Measurements from ENCODE around the gene ITGA7.
"Not testable (repeated sequence)": the region's sequence is repeated elsewhere in the genome, so short reads cannot be mapped to it uniquely, and the experiment has no call there.

Gene ITGA7

DNA sequence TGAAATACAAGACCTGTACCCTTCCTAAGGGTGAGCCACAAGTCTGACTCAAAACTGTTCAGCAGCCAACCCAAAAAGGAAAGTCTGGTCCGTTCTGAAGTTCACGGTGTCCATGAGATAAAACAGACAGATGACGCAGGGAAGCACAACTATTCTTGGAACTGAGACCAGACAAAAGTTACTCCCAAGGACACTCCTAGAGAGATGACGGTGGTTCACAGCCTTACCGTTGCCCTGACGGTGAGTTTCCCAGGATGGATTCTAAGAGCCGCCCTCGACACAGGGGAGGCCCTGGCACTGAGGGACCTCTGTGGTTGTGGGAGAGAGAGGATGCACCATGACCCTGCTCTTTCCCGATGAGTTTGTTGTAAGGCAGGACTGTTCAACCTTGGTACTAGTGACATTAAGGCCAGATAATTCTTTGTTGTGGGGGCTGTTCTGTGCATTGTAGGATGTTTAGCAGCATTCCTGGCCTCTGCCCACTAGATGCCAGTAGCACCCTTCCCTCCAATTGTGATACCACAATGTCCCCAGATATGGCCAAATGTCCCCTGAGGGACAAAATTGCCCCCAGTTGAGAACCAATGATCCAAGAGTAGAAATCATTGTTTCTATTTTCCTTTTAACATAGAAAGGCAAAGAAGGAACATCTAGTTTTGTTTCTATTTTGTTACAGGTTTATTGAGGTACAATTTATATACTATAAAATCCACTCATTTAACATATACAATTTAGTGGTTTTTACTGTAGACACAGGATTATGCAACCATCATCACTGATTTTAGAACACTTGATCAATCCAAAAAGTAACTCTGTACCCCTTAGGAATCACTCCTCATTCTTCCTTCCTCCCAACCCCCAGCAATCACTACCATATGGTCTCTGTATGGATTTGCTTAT, 48.0 kb downstream of the ITGA7 start:
- no peaks in the 10 kb centered on the region for H3K9me3 ChIP-seq (ENCODE audit: control insufficient read depth, low read depth, low read length)
- no peaks in the 10 kb centered on the region for H3K36me3 ChIP-seq (ENCODE audit: control insufficient read depth, low read depth, low read length)
- H3K27me3 ChIP-seq (ENCODE audit: control insufficient read depth, insufficient read depth, low read length): peaks cover 5% of the 10 kb centered on the region
- no peaks in the 10 kb centered on the region for H3K4me1 ChIP-seq (ENCODE audit: control insufficient read depth, low read depth, low read length)
- H3K4me3 ChIP-seq (ENCODE audit: low read length): no peak overlapping the region
- H3K27ac ChIP-seq (ENCODE audit: low read length): no peak overlapping the region
- H3K9ac ChIP-seq (ENCODE audit: low read length): no peak overlapping the region

DNA sequence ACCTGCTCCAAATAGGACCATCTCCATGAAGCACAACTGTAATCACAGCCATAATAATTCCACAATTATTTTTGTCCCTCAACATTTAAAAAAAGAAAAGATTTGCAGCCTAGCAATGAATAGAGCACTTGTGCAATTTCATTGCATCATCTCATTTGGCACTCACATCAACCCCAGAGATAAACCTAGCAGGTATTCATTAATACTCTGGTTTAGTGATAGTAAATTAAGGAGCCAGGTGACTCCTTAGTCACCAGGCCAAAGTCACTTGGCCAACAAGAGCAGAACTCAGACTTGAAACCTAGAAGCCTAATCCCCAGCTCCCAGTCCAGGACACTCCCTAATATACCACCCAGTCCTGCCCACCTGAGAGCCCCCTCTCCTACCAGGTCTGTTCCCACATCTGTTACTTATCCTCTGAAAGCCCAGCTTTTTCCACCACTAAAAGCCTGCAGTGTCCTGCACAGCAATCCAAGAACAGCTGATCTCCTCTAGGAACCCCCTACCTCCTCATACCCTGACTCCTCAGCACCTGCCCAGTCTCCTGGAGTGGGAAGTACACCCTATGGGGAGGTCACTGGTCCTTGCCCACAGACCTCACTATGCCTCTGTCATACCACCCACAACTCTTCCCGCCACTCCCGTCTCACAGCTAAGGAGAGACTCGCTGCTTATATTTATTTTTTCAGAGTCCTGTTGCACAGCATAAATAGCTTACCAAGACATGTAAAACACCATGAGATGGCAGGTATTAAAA, 48.9 kb downstream of the ITGA7 start:
- Histone ChIP-seq H3K27ac (ENCODE audit: low read length) (no peak overlapping the region), H3K4me1 (ENCODE audit: control insufficient read depth, low read depth, low read length) (no peaks in the 10 kb centered on the region), H3K36me3 (ENCODE audit: control insufficient read depth, low read depth, low read length) (no peaks in the 10 kb centered on the region), H3K27me3 (ENCODE audit: control insufficient read depth, insufficient read depth, low read length) (peaks cover 5% of the 10 kb centered on the region), H3K9ac (ENCODE audit: low read length) (no peak overlapping the region), H3K9me3 (ENCODE audit: control insufficient read depth, low read depth, low read length) (no peaks in the 10 kb centered on the region), H3K4me3 (ENCODE audit: low read length) (no peak overlapping the region)

DNA sequence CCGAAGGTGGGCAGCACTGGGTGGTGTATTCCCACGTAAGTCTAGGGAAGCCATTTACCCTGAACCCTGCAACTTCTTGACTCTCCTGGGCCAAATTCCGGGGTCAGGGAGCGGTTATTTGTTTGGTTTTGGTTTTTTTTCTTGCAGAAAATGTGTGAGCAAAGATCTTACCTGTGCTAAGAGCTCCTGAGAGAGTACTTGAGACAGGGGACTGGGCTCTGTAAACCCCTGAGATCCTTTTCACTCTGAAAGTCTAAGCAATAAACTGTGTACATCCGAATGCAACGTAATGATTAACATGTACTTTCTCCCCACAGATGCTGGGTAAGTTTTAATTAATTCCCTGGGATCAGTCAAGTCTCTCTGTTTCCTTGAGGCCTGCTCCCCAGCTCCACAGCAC, 49.5 kb downstream of the ITGA7 start:
- Histone ChIP-seq H3K27me3 (ENCODE audit: control insufficient read depth, insufficient read depth, low read length) (peaks cover 5% of the 10 kb centered on the region), H3K9me3 (ENCODE audit: control insufficient read depth, low read depth, low read length) (no peaks in the 10 kb centered on the region)

DNA sequence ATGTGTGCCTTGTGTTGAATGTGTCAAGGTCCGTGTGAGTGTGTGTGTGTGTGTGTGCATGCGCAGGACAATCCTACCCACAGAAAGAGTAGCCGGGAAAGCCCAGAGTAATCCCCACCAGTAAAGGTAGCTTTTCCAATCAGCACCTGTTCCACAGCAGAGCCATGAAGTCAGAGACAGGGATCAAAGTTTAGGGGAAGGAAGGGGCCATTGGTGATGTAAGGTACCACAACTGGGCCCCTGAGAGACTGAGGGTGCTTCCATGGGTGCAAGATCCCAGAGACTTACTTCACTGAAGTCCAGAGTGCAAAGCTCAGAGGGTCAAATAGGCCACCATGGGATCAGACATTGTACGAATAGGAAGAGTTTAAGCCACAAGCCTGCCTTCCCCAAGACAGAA, 50.5 kb downstream of the ITGA7 start:
- Histone ChIP-seq H3K9ac (ENCODE audit: low read length) (no peak overlapping the region), H3K4me3 (ENCODE audit: low read length) (no peak overlapping the region)

More for the DNA sequence above, 49.5 kb downstream of the ITGA7 start:
- H3K9ac ChIP-seq (ENCODE audit: low read length): no peak overlapping the region
- H3K4me1 ChIP-seq (ENCODE audit: control insufficient read depth, low read depth, low read length): no peaks in the 10 kb centered on the region
- H3K36me3 ChIP-seq (ENCODE audit: control insufficient read depth, low read depth, low read length): no peaks in the 10 kb centered on the region
- no peak overlapping the region for H3K4me3 ChIP-seq (ENCODE audit: low read length)
- H3K27ac ChIP-seq (ENCODE audit: low read length): no peak overlapping the region

DNA sequence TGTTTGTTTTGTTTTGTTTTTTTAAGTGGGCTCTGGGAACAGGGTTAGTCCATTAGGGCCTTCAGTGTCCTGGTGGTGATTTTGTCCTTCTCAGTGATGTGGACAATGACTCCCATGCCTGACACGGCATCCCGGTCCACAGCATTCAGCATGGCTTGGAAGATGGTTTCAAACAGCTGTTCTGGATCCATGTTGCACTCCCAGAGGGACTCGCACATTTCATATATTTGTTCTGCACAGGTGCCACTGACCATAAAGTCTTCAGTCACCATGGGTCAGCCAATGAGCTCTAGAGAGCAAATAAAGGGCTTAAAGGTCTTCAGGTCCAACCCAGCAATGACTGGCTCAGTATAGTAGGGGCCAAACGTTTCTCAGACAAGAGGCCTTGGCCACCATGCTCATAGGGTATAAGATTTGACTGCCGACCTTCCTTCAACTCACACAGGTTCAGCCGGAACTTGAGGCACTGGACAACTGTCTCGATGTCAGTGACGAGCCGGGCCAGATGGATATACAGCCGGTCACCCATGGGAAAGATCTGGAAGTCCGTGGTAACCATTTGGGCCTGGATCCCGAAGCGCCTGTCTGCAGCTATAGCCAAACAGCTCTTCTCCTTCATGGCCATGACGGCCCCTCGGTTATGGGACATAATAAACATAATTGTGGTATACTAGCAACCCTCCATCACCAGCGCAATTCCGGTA, 53.0 kb downstream of the ITGA7 start:
- Histone ChIP-seq H3K27me3 (ENCODE audit: control insufficient read depth, insufficient read depth, low read length) (peaks cover 5% of the 10 kb centered on the region), H3K27ac (ENCODE audit: low read length) (no peak overlapping the region), H3K36me3 (ENCODE audit: control insufficient read depth, low read depth, low read length) (no peaks in the 10 kb centered on the region), H3K9me3 (ENCODE audit: control insufficient read depth, low read depth, low read length) (no peaks in the 10 kb centered on the region), H3K9ac (ENCODE audit: low read length) (no peak overlapping the region), H3K4me1 (ENCODE audit: control insufficient read depth, low read depth, low read length) (no peaks in the 10 kb centered on the region), H3K4me3 (ENCODE audit: low read length) (no peak overlapping the region)

More for the DNA sequence above, 50.5 kb downstream of the ITGA7 start:
- no peaks in the 10 kb centered on the region for H3K36me3 ChIP-seq (ENCODE audit: control insufficient read depth, low read depth, low read length)
- no peaks in the 10 kb centered on the region for H3K4me1 ChIP-seq (ENCODE audit: control insufficient read depth, low read depth, low read length)
- no peaks in the 10 kb centered on the region for H3K9me3 ChIP-seq (ENCODE audit: control insufficient read depth, low read depth, low read length)
- peaks cover 5% of the 10 kb centered on the region for H3K27me3 ChIP-seq (ENCODE audit: control insufficient read depth, insufficient read depth, low read length)
- H3K27ac ChIP-seq (ENCODE audit: low read length): no peak overlapping the region

DNA sequence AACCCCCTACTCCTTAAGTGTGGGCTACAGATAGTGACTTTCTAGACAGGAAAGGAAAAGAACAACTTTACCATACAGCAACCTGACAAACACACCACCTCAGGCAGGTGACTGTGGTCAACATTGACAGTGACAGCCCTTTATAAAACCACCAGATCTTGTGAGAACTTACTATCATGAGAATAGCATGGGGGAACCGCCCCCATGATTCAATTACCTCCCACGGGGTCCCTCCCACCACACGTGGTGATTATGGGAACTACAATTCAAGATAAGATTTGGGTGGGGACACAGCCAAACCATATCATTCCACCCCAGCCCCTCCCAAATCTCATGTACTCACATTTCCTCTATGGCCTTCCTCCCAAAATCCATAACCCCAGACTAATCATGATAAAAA, 54.7 kb downstream of the ITGA7 start:
- Histone ChIP-seq H3K4me3 (ENCODE audit: low read length) (no peak overlapping the region), H3K27ac (ENCODE audit: low read length) (no peak overlapping the region), H3K27me3 (ENCODE audit: control insufficient read depth, insufficient read depth, low read length) (peaks cover 5% of the 10 kb centered on the region), H3K9ac (ENCODE audit: low read length) (no peak overlapping the region), H3K4me1 (ENCODE audit: control insufficient read depth, low read depth, low read length) (no peaks in the 10 kb centered on the region), H3K9me3 (ENCODE audit: control insufficient read depth, low read depth, low read length) (no peaks in the 10 kb centered on the region), H3K36me3 (ENCODE audit: control insufficient read depth, low read depth, low read length) (no peaks in the 10 kb centered on the region)

DNA sequence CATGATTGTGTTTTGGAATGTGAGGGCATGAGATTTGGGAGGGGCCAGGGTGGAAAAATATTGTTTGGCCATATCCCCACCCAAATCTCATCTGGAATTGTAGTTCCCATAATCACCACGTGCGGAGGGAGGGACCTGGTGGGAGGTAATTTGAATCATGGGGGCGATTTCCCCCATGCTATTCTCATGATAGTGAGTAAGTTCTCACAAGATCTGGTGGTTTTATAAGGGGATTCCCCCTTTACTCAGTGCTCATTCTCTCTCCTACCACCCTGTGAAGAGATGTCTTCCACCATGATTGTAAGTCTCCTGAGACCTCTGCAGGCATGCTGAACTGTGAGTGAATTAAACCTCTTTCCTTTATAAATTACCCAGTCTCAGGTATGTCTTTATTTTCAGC, 55.4 kb downstream of the ITGA7 start:
- Histone ChIP-seq H3K4me1 (ENCODE audit: control insufficient read depth, low read depth, low read length) (no peaks in the 10 kb centered on the region), H3K9me3 (ENCODE audit: control insufficient read depth, low read depth, low read length) (no peaks in the 10 kb centered on the region), H3K27me3 (ENCODE audit: control insufficient read depth, insufficient read depth, low read length) (peaks cover 5% of the 10 kb centered on the region), H3K4me3 (ENCODE audit: low read length) (no peak overlapping the region), H3K36me3 (ENCODE audit: control insufficient read depth, low read depth, low read length) (no peaks in the 10 kb centered on the region), H3K9ac (ENCODE audit: low read length) (no peak overlapping the region), H3K27ac (ENCODE audit: low read length) (no peak overlapping the region)

DNA sequence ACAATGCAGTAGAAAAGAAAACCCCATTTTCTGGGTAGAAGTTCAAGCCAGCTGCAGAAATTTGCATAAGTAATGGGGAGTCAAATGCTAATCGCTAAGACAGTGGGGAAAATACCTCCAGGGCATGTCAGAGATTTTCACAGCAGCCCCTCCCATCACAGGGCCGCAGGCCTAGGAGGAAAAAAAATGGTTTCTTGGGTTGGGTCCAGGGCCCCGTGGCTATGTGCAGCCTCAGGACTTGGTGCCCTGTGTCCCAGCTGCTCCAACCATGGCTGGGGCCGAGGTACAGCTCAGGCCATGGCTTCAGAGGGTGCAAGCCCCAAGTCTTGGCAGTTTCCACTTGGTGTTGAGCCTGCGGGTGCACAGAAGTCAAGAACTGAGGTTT, 56.4 kb downstream of the ITGA7 start:
- Histone ChIP-seq H3K4me3 (ENCODE audit: low read length) (no peak overlapping the region), H3K36me3 (ENCODE audit: control insufficient read depth, low read depth, low read length) (no peaks in the 10 kb centered on the region), H3K4me1 (ENCODE audit: control insufficient read depth, low read depth, low read length) (peaks cover 7% of the 10 kb centered on the region), H3K27me3 (ENCODE audit: control insufficient read depth, insufficient read depth, low read length) (no peaks in the 10 kb centered on the region), H3K27ac (ENCODE audit: low read length) (no peak overlapping the region), H3K9me3 (ENCODE audit: control insufficient read depth, low read depth, low read length) (no peaks in the 10 kb centered on the region), H3K9ac (ENCODE audit: low read length) (no peak overlapping the region)

DNA sequence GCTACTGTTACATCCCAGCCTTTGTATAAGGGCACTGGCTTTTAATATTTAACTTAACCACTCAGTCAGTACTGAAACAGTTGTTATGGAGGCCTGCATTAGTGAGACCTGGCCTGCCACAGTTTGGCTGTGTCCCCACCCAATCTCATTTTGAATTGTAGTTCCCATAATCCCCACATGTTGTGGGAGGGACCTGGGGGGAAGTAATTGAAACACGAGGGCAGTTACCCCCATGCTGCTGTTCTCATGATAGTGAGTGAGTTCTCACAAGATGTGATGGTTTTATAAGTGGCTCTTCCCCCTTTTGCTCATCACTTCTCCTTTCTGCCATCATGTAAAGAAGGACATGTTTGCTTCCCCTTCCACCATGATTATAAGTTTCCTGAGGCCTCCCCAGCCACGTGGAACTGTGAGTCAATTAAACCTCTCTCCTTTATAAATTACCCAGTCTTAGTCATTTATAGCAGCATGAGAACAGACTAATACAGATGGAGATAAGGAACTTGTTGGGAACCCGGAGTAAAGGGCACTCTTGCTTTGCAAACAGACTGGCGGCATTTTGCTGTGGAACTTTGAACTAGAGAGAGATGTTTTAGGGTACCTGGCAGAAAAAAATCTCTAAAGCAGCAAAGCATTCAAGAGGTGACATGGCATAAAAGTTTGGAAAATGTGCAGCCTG, 56.9 kb downstream of the ITGA7 start:
- H3K27ac ChIP-seq (ENCODE audit: low read length); H3K9ac ChIP-seq (ENCODE audit: low read length); H3K9me3 ChIP-seq (ENCODE audit: control insufficient read depth, low read depth, low read length); H3K27me3 ChIP-seq (ENCODE audit: control insufficient read depth, insufficient read depth, low read length); H3K4me3 ChIP-seq (ENCODE audit: low read length); H3K36me3 ChIP-seq (ENCODE audit: control insufficient read depth, low read depth, low read length); H3K4me1 ChIP-seq (ENCODE audit: control insufficient read depth, low read depth, low read length): not testable (repeated sequence)

DNA sequence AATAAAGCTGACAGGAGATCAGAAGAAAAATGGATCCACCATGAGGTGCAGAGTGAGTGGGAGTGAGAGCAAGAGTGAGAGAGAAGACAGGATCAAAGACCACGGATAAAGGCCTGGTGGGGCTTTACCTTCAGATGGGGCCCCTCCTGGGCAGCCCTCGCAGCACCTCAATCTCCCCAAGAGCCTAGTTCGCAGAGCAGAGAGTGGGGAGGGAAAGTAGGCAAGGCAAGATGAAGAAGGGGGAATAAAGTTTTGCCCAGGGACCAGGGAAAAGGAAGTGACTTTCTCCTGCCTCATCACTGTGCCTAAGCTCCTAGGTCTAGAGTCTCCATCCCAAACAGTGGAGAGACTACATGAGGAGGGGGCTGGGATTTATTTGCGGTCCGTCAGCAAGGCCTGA, 60.7 kb downstream of the ITGA7 start:
- Histone ChIP-seq H3K27ac (ENCODE audit: low read length) (no peak overlapping the region), H3K4me1 (ENCODE audit: control insufficient read depth, low read depth, low read length) (peaks cover 7% of the 10 kb centered on the region)

DNA sequence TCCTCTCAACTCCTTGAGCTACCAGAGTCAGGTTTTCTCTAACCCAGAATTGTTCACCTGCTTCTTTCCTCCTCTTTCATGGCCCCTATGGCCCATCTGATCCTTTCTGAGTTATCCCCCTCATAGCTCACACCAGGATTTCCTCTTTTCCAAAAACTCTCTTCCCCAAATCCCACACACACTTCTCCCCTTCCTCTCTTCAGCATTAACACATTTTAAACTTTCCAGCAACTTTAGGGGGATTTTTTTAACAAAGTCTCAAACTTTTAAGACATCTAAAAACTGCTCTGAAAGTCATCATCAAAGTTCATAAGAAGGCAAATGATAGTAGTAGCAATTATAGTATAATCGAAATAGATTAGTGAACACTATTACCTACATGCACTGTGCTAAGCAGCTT, 63.1 kb downstream of the ITGA7 start:
- Histone ChIP-seq H3K4me1 (ENCODE audit: control insufficient read depth, low read depth, low read length) (peaks cover 7% of the 10 kb centered on the region), H3K4me3 (ENCODE audit: low read length) (no peak overlapping the region), H3K36me3 (ENCODE audit: control insufficient read depth, low read depth, low read length) (no peaks in the 10 kb centered on the region), H3K9ac (ENCODE audit: low read length) (no peak overlapping the region), H3K27me3 (ENCODE audit: control insufficient read depth, insufficient read depth, low read length) (no peaks in the 10 kb centered on the region), H3K27ac (ENCODE audit: low read length) (no peak overlapping the region), H3K9me3 (ENCODE audit: control insufficient read depth, low read depth, low read length) (no peaks in the 10 kb centered on the region)

More for the DNA sequence above, 60.7 kb downstream of the ITGA7 start:
- Histone ChIP-seq H3K4me3 (ENCODE audit: low read length) (peak overlapping the region; percentile 29), H3K9ac (ENCODE audit: low read length) (no peak overlapping the region), H3K36me3 (ENCODE audit: control insufficient read depth, low read depth, low read length) (no peaks in the 10 kb centered on the region), H3K27me3 (ENCODE audit: control insufficient read depth, insufficient read depth, low read length) (no peaks in the 10 kb centered on the region), H3K9me3 (ENCODE audit: control insufficient read depth, low read depth, low read length) (no peaks in the 10 kb centered on the region)
